Measurements from ENCODE around the gene IGFBP5.

Gene IGFBP5

DNA sequence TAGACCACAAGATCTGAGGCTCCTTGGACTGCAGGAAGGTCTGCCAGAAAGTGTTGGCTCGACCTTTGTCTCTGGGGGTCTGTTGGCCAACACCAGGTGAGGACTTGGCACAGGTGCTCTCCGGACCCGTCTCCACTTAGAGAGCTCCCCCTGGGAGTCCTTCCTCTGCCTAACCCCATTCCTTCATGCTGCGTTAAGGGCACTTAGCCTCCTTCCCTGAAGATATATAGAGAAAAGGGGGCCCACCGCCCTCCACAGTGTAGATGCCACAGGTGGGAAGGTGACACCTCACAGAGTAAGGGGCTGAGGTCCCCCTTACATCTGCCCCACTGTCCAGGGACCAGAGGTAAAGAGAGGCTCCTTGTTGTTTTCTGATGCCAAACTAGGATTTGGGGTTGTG, 8.2 kb downstream of the IGFBP5 start:
- no peak for DNase-seq

- DNase-seq: no peak
Measured at GRCh38 chr2:216685327-216685875, 9.9 kb downstream of the IGFBP5 start.

GRCh38 chr2:216683846-216684245, 11.5 kb downstream of the IGFBP5 start:
- no peak for DNase-seq

DNA sequence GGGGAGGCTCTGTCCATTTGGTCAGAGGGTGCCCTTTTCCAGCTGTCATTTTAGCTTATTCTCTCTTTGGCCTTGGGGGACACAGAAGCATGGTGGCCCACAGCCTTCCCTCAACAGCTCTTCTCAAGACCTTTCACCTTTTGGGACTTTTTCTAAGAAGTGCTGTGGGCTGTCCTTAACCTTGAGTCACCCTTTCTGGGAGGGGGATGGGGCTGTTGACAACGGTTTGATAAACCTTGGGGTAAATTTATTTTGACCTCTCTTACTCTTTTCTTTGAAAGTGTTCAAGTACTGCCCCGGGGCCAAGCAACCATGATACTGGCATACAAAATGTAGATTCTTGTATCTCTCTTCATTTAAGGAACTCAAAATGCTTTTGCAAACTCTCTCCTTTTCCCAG, 13.7 kb downstream of the IGFBP5 start:
- DNase-seq: no peak

- DNase-seq: no peak
Measured at GRCh38 chr2:216680951-216681629, 14.3 kb downstream of the IGFBP5 start.

GRCh38 chr2:216679658-216680024, 15.7 kb downstream of the IGFBP5 start:
- no peak for DNase-seq

DNA sequence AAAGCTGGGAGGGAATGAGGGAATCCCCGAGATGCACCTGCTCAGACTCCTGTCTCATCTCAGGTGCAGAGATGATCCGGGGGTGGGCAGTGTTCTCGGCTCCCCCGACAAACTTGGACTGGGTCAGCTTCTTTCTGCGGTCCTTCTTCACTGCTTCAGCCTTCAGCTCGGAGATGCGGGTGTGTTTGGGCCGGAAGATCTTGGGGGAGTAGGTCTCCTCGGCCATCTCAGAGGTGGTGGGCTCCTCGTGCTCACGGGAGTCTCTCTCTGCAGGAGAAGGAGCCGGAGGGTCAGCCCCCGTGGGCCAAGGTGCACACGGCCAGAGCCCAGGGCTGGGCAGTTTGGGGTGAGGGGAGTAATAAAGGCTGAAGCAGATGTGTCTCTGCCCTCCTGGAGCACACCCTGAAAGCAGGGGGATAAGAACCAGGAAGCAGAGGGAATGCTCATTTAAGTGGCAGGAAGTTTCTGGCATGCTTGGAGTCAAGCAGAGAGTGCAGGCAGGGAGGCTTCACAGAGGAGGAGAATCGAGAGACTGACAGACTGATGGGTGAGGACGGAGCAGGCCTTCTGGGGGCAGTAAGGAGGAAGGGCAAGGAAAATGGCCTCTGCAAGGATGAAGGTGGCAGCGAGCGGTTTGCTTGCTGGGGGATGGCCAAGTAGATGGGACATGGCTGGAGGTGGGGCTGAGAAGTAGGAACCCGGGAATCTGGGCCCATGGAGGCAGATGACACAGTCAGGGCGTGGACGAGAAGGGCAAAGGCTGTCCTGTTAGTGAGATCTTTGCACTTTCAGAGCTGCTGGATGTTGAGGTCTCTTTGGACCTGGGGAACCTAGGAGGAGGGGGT, 16.3 kb downstream of the IGFBP5 start:
- DNase-seq: no peak

GRCh38 chr2:216678098-216678465, 17.3 kb downstream of the IGFBP5 start:
- no peak for DNase-seq

DNA sequence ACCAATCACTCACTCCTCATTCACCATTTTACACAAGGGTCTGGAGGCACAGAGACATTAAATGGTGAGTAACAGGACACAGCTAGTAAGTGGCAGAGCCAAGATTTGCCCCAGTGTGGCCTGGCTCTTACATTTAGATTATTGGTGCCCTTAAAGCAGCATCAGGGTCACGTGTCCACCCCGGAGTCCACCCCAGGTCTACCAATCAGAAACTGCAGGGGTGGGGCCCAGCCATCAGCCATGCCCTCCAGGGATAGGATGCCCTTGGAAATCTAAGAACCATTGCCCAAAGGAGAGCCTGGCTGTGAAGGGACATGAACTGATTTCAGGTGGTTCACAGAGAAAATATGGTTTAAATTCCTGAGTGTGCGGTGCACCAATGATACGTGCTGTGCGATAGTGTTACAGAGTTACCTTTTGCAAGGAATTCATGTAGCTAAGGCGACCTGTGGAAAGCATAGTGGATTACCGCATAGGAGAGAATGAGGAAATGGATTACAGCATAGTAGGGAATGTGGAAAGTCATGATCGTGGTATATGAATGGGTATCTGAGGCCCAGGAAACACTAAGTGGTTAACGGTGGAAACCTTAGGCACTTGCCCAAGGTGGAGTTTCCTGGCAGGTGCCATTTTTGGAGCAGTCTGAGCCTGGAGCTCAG, 17.8 kb downstream of the IGFBP5 start:
- no peak for DNase-seq

DNA sequence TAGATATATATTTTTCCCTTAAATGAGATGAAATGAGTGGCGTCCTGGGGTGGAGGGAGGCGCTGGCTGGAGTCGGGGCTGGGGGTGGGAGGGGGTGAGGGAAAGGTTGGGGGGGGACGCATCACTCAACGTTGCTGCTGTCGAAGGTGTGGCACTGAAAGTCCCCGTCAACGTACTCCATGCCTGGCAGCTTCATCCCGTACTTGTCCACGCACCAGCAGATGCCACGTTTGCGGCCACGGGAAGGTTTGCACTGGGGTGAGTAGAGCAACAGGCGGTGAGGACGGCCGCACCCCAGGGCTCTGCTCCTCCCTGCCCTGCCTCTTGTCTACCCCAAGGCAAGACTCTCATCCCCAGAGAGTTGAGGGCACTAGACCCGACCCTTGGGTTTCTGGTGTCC, 18.7 kb downstream of the IGFBP5 start:
- no peak for DNase-seq

- no peak for DNase-seq
Measured at GRCh38 chr2:216674376-216674775, 21.0 kb downstream of the IGFBP5 start.

GRCh38 chr2:216673609-216674008, 21.7 kb downstream of the IGFBP5 start:
- no peak for DNase-seq

GRCh38 chr2:216673021-216673420, 22.3 kb downstream of the IGFBP5 start:
- DNase-seq: no peak

DNA sequence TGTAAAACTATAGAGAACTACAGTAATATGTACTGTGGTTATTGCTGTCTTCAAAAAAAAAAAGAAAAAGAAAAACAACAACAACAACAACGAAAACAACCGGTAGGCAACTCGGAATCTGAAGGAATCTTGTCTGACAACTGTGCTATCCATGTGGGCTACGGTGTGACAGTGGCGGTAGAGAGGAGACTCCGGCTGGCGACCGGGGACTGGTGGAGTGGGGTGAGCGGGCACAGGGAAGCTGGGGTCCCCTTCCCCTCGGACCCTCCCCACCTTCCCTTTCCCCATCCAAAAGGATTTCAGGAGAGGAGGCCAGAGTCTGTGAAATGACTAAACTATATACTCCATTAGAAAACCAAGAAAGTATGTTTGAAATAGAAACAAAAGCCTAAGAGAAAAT, 22.9 kb downstream of the IGFBP5 start:
- DNase-seq: no peak

GRCh38 chr2:216671791-216672343, 23.5 kb downstream of the IGFBP5 start:
- no peak for DNase-seq

DNA sequence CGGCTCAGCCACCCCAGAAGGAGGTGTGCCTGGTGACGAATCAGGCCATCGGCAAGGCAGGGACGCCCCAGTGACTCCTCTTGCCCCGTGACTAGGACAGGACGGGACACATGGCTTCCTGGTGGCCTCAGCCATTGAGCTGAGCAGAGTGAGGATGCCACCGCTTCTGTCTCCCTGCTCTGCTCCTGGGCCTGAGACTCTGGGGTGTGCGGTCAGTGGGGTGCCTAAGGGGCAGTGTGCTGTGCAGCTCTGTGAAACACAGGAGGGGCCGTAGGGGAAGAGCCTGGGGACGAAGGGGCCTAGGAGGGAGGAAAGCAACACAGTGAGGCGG, 24.3 kb downstream of the IGFBP5 start:
- DNase-seq: no peak

GRCh38 chr2:216670266-216671080, 24.9 kb downstream of the IGFBP5 start:
- no peak for DNase-seq

GRCh38 chr2:216666461-216667233, 28.7 kb downstream of the IGFBP5 start:
- DNase-seq: peak; percentile 81

- DNase-seq: peak; percentile 86
Measured at GRCh38 chr2:216665717-216666116, 29.6 kb downstream of the IGFBP5 start.

DNA sequence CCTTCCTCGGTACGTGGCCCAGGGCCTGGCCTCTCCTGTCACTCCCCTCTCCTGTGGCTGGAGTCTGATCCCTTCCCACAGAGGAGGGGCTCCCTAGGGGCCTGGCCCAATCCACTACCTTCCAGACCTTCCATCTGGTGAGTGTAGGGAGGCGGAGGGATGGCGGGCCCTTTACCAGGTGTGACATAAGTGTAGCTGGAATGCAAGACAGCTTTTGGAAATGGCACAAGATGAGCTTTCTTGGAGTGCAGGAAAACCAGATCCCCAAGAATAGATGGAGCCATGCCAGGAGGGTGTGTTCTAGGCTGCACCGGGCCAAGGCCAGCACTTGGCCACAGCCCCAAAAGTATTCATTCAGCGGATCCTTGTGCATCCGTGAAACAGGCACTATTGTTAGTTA, 30.1 kb downstream of the IGFBP5 start:
- peak; percentile 82 for DNase-seq

DNA sequence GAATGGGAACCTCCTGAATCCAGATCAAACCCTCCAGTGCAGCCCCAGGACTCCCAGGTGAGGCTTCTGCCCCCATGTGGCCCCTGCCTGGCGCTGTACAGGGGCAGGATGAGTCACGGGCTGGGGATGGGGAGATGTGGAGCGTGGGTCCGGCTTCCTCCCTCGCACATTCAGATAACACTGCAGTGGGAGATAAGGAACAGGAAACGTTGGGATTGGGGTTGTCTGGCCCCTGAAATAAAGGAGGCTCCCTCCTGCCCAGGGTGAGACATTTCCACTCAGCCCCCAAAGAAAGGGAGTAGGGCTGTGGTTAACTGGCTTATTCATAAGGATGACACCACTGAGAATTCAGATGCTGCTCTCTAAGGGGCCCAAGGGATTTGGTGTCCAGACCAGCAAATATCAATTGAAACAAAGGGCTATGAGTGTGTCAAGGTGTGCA, 30.7 kb downstream of the IGFBP5 start:
- peak; percentile 48 for DNase-seq

- no peak for DNase-seq
Measured at GRCh38 chr2:216663846-216664245, 31.5 kb downstream of the IGFBP5 start.
